Transverse colon (tissue), 4 donors: ENCODE data around the gene GADL1. TPM values are rescaled to one million over a fixed set of nuclear protein-coding genes. Genes with fewer than 3 reads are reported as not detected.
A peak's percentile ranks its signal among the peaks of the same experiment; 100 is the strongest.

Experiments
- DNase-seq: peaks from one replicate; pipeline ENCODE4 v3.0.0-alpha.2; 2019
- H3K27ac ChIP-seq, 4 donors: fragments of 200-600 bp; sonication (generic); 2 replicates each; pipeline ENCODE4 v1.5.1; 2016 to 2018; ENCODE audit warnings: inconsistent platforms in 4 of 4
- H3K27me3 ChIP-seq: fragments of 200-600 bp; sonication (generic); 2 replicates; pipeline ENCODE4 v1.5.1; 2017; ENCODE audit warnings: inconsistent platforms
- H3K36me3 ChIP-seq, 4 donors: fragments of 200-600 bp; sonication (generic); 2 replicates each; pipeline ENCODE4 v1.5.1; 2017 to 2019; ENCODE audit warnings: inconsistent platforms in 4 of 4
- H3K4me1 ChIP-seq, 4 donors: fragments of 200-600 bp; sonication (generic); 2 replicates each; pipeline ENCODE4 v1.5.1; 2017 to 2020; ENCODE audit warnings: inconsistent platforms in 4 of 4
- H3K4me3 ChIP-seq, 4 donors: fragments of 200-600 bp; sonication (generic); 1 replicate in 1 of 4; 2 replicates in 3 of 4; pipeline versions ENCODE4 v1.5.1 to v1.6.1; 2017 to 2019; ENCODE audit warnings: inconsistent platforms in 4 of 4
- H3K9me3 ChIP-seq, 2 donors: fragments of 200-600 bp; sonication (generic); 2 replicates each; pipeline ENCODE4 v1.5.1; 2017 to 2019; ENCODE audit warnings: inconsistent platforms in 2 of 2
- EP300 ChIP-seq: sonication (generic); formaldehyde crosslinking; IDR thresholded peaks from one replicate; pipeline ENCODE4 v1.6.1; 2017; ENCODE audit warnings: antibody characterized with exemption, low read depth
- POLR2A ChIP-seq: fragments of 450-650 bp; IDR thresholded peaks from one replicate; pipeline ENCODE4 v1.6.1; 2016; ENCODE audit warnings: antibody characterized with exemption, mild to moderate bottlenecking, moderate library complexity
- POLR2AphosphoS5 ChIP-seq, 3 donors: sonication (generic); formaldehyde crosslinking; IDR thresholded peaks; one replicate each; pipeline ENCODE4 v1.6.1; 2016; ENCODE audit warnings: antibody characterized with exemption in 3 of 3
- WGBS, 2 donors: methylation state at CpG; one replicate each; pipeline ENCODE4 v1.1.5; 2018; ENCODE audit warnings: low coverage in 1 of 2; 5-methylcytosine and 5-hydroxymethylcytosine counted together
- in situ Hi-C, 4 donors: fragments of 200-750 bp; cut with MboI; loops; one replicate each; pipeline versions ENCODE4 v1.15.0 to v1.15.1; 2017; ENCODE audit warnings: low sequenced_read_pairs in 3 of 4, low pct_ligation_motif_present in 1 of 4, low pct_unique_long_range_greater_than_20kb in 1 of 4
- intact Hi-C: fragments of 100-400 bp; cut with DNase I; formaldehyde crosslinking; loops from one replicate; pipeline ENCODE4 v1.15.1; 2023; ENCODE audit warnings: low total_unique reads
- total RNA-seq, 4 donors: library from RNA; depleted of rRNA; stranded (reverse); fragments of >200 nt; gene quantifications; one replicate each; pipeline ENCODE4 v1.1.0, GENCODE V29; 2016
- TF ChIP-seq, protein P1 (sequence below), 5 experiments: fragments of 200-600 bp in 3 of 5; fragments of 450-650 bp in 2 of 5; sonication (generic) in 3 of 5; IDR thresholded peaks; 1 replicate in 2 of 5; 2 replicates in 3 of 5; pipeline ENCODE4 v1.5.1; 2016 to 2017; ENCODE audit warnings: antibody characterized with exemption in 5 of 5, inconsistent platforms in 3 of 5, mild to moderate bottlenecking in 2 of 5, moderate library complexity in 1 of 5

Gene GADL1
- total RNA-seq, 4 donors from 2014 or later = not detected

DNA sequence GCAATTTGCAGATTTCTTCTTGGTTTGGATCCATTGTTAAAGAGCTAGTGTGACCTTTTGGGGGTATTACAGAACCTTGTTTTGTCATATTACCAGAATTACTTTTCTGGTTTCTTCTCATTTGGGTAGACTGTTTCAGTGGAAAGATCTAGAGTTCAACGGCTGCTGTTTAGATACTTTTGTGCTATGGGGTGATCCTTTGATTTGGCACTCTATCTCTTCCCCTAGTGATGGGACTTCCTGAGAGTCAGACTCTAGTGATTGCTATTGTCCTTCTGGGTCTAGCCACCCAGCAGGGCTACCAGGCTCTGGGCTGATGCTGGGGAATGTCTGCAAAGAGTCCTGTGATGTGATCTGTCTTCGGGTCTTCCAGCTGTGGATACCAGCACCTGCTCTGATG, 46.3 kb upstream of the GADL1 start:
- no peaks in the 10 kb centered on the region for H3K4me1 ChIP-seq
- no peak overlapping the region for H3K27ac ChIP-seq
- TF ChIP-seq, protein P1, sequence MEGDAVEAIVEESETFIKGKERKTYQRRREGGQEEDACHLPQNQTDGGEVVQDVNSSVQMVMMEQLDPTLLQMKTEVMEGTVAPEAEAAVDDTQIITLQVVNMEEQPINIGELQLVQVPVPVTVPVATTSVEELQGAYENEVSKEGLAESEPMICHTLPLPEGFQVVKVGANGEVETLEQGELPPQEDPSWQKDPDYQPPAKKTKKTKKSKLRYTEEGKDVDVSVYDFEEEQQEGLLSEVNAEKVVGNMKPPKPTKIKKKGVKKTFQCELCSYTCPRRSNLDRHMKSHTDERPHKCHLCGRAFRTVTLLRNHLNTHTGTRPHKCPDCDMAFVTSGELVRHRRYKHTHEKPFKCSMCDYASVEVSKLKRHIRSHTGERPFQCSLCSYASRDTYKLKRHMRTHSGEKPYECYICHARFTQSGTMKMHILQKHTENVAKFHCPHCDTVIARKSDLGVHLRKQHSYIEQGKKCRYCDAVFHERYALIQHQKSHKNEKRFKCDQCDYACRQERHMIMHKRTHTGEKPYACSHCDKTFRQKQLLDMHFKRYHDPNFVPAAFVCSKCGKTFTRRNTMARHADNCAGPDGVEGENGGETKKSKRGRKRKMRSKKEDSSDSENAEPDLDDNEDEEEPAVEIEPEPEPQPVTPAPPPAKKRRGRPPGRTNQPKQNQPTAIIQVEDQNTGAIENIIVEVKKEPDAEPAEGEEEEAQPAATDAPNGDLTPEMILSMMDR (IDR thresholded peaks at IDR 0.05) = no peak
- TF ChIP-seq POLR2AphosphoS5 (IDR thresholded peaks at IDR 0.05) (no peak), EP300 (no peak), POLR2A (no peak)
- no peaks in the 10 kb centered on the region for H3K27me3 ChIP-seq
- in situ Hi-C loops (no loop called here), intact Hi-C loops (no loop called here)
- H3K9me3 ChIP-seq = no peaks in the 10 kb centered on the region
- no peaks in the 10 kb centered on the region for H3K36me3 ChIP-seq
- WGBS, 2 donors = 75 to 80% methylated on average over 1 to 2 of the region's 2 CpGs
- H3K4me3 ChIP-seq = no peak overlapping the region
- DNase-seq = no peak

DNA sequence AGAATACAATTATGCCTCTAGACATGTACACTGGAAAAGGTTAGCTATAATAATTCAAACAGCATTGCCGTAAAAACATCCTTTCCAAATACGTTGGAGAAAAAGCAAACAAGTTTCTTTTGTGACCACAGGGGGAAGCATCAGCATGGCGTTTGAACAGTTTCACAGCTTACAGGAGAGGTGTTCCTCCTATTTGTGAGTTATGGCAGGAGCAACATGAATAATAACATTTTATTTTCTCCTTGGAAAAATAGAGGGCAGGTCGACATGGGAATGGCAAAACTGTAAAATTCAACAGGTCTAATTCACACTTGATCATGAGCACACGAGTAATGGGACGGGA, 39.7 kb upstream of the GADL1 start:
- no peak for DNase-seq
- WGBS, 2 donors = 13 to 19% methylated on average over 5 to 6 of the region's 6 CpGs
- Histone ChIP-seq H3K36me3 (no peaks in the 10 kb centered on the region), H3K4me1 (no peaks in the 10 kb centered on the region), H3K27me3 (no peaks in the 10 kb centered on the region), H3K4me3 (no peak overlapping the region), H3K9me3 (no peaks in the 10 kb centered on the region), H3K27ac (no peak overlapping the region)
- intact Hi-C loops = no loop called here
- TF ChIP-seq, protein P1 (IDR thresholded peaks at IDR 0.05) = peak in 4 of 5 experiments; percentile 27 to 41 (median 31)
- no peak for TF ChIP-seq POLR2A
- in situ Hi-C loops = no loop called here

DNA sequence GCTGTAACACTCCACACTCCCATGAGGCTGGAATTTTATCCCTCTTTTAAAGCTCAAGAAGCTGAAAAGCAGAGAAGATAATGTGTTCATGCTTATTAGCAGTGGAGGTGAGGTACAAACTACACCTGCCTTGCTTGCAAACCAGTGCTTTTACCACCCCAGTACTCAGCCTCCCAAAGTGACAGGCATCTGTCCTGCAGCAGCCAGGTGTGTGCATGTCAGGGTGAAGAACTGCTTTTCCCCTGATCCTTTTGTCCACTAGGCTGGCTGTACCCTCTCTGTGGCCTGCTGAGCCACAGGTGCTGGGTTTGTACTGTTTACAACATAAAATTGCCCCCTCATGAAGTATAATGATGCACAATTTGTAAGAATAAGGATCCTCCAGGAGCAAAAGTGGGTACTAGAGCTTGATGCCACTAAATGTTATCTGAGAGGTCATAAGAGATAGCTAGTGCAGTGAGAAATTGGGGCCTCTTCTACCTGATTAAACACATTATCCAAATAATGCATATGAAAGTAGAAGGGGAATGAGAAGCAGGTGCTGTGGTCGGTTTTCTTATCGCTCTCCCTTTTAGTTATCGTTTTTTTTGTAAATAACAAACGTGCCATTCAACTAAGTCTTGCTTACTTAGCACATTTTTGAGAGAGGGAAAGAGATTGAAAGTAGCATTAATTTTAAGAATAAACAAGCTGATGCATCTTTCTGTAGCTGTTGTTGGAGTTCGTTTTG, 39.2 kb upstream of the GADL1 start:
- WGBS, 2 donors = 19 to 22% methylated on average over 5 of the region's 5 CpGs
- intact Hi-C loops = no loop called here
- Histone ChIP-seq H3K36me3 (no peaks in the 10 kb centered on the region), H3K27me3 (no peaks in the 10 kb centered on the region), H3K9me3 (no peaks in the 10 kb centered on the region), H3K4me3 (no peak overlapping the region), H3K4me1 (no peaks in the 10 kb centered on the region), H3K27ac (no peak overlapping the region)
- TF ChIP-seq, protein P1 (IDR thresholded peaks at IDR 0.05) = no peak
- TF ChIP-seq POLR2AphosphoS5 (IDR thresholded peaks at IDR 0.05) (no peak), EP300 (no peak), POLR2A (no peak)
- DNase-seq = no peak
- in situ Hi-C loops = no loop called here

DNA sequence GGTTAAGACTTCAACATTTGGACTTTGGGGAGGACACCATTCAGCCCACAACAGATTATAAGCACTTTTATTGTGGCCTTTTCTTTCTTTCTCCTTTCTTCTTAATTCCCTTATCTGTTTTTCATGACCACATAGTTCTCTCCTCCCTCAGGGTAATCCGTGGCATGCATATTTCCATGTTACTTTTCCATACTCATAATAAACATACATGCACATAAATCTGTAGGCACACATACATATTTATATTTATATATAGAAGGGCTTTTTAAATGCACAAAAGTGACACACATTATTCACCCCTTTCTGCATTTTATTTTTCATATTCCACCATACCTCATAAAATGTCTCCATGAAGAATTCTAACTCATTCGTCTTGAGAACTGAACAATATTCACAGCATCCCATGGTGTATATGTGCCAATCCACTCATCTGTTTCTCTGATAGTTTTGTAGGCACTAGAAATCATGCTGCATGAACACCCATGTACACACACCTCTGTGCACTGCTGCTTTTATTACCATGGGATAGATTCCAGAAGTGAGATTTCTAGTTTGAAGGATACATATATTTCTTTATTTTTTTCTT, 38.1 kb upstream of the GADL1 start:
- Histone ChIP-seq H3K4me1 (no peaks in the 10 kb centered on the region), H3K27me3 (no peaks in the 10 kb centered on the region), H3K9me3 (no peaks in the 10 kb centered on the region), H3K36me3 (no peaks in the 10 kb centered on the region), H3K27ac (no peak overlapping the region), H3K4me3 (no peak overlapping the region)
- in situ Hi-C loops = no loop called here
- 79 to 100% methylated on average over 1 to 2 of the region's 2 CpGs for WGBS, 2 donors
- intact Hi-C loops = no loop called here
- no peak for DNase-seq
- TF ChIP-seq, protein P1 (IDR thresholded peaks at IDR 0.05) = no peak
- TF ChIP-seq POLR2AphosphoS5 (IDR thresholded peaks at IDR 0.05) = no peak
- TF ChIP-seq POLR2A = no peak
- no peak for TF ChIP-seq EP300
